ENCODE results near the gene RTP5. TPM values are rescaled to one million over a fixed set of nuclear protein-coding genes. Genes with fewer than 3 reads are reported as not detected.

The RTP5 gene
- not detected in 2 replicates for total RNA-seq

GRCh38 chr2:241869087-241869961 is at the start of gene RTP5:
RTP5 (plus strand) TSS chr2:241869729; CDS start chr2:241869757, 28 bp downstream.

DNA sequence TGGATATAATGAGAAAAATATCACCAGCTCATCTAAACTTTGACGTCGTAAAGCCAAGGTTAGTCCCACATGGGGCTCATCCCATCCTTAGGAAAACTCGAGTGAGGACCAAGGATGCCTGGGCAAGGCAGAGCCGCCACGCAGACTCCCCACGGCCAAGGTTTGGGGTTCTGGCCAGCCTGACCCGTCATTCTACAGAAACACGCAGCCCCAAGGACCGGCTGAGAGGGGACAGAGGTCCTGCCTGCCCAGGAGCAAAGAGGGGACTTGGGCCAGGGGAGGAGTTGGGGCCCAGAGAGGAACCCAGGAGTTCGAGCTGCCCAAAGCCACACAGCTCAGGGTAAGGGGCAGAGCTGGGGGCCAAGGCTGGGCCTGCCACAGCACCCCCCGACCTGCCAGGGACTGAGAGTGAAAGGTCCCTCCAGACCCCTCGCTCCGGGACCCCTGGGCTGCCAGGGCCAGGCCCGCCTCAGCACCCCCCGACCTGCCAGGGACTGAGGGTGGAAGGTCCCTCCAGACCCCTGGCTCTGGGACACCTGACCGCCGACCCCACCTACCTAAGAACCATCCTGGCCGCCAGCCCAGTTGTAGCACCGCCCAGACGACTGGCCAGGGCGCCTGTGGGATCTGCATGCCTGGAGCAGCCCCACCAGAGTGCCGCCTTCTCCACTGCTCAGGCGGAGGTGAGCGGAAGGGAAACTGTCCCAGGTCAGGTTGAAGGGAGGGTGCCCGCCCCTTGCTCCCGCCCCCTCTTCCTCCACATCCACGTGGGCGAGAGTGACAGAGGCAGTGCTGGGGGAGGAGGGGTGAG is 11.1 kb upstream of the RTP5 start, which contains the start of gene PDCD1:
TSS of gene PDCD1 (minus strand) at position 689 of the 811 bp plus-strand sequence. CDS start at position 633, 56 bp downstream.

Other genes starting within 250 kb of the RTP5 start
- 65.4 and 69.1 TPM in 2 replicates for gene THAP4, start 232.6 kb upstream of the RTP5 start, total RNA-seq
- 68.2 and 83.3 TPM in 2 replicates for gene ATG4B, start 232.0 kb upstream of the RTP5 start, total RNA-seq
- gene DTYMK, start 182.9 kb upstream of the RTP5 start, total RNA-seq: 32.2 and 149 TPM in 2 replicates
- gene ING5, start 167.7 kb upstream of the RTP5 start, total RNA-seq: 18.7 and 21.7 TPM in 2 replicates
- 14.0 and 26.5 TPM in 2 replicates for gene D2HGDH, start 135.1 kb upstream of the RTP5 start, total RNA-seq
- gene GAL3ST2, start 92.9 kb upstream of the RTP5 start, total RNA-seq: 1.0 TPM in 1 of 2 replicates, not detected in the other
- under 0.01 TPM in 1 of 2 replicates, not detected in the other for gene NEU4, start 60.5 kb upstream of the RTP5 start, total RNA-seq
- not detected in 2 replicates for gene PDCD1, start 10.8 kb upstream of the RTP5 start, total RNA-seq